ENCODE measurements around the gene PRKN. TPM values are rescaled to one million over a fixed set of nuclear protein-coding genes. Genes with fewer than 3 reads are reported as not detected.

Gene PRKN
- total and polyA plus RNA-seq, 2 donors (not counting 1 experiment from before 2014, with no cell fraction given) = 0.43 to 4.6 TPM

DNA sequence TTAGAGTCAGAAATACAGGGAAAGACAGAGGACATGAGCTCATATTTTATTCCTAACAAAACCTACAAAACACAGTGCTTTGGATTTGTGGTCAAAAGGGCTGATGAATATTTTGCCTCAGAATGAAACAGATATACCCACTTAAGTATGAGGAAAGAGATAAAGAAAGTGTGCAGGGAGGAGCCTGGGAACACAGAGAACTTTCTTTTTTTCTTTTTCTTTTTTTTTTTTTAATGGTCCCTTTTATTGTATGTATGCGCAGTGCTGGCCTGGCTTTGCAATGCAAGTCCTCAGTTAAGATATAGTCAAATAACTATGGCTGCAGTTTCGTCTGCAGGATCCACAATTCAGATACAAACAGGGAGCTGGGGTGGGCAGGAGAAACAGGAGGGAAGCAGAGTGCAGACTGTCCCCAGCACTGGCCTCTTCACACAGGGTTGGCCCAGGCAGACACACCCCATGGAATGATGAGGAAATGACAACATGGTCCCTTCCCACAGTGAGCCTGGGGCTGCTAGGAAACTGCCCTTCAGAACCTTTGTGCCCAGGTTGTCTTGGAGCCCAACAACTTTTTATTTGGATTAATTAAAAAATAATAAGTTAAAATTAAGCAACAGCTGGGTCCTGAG lies 823.9 kb downstream of the PRKN start:
- H3K4me1 ChIP-seq (ENCODE audit: control insufficient read depth, extremely low read depth, insufficient read depth, low read length) = no peaks in the 10 kb centered on the region
- no peaks in the 10 kb centered on the region for H3K79me2 ChIP-seq (ENCODE audit: control insufficient read depth, insufficient read depth, low read length)
- TF ChIP-seq, protein P1, sequence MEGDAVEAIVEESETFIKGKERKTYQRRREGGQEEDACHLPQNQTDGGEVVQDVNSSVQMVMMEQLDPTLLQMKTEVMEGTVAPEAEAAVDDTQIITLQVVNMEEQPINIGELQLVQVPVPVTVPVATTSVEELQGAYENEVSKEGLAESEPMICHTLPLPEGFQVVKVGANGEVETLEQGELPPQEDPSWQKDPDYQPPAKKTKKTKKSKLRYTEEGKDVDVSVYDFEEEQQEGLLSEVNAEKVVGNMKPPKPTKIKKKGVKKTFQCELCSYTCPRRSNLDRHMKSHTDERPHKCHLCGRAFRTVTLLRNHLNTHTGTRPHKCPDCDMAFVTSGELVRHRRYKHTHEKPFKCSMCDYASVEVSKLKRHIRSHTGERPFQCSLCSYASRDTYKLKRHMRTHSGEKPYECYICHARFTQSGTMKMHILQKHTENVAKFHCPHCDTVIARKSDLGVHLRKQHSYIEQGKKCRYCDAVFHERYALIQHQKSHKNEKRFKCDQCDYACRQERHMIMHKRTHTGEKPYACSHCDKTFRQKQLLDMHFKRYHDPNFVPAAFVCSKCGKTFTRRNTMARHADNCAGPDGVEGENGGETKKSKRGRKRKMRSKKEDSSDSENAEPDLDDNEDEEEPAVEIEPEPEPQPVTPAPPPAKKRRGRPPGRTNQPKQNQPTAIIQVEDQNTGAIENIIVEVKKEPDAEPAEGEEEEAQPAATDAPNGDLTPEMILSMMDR (conservative IDR thresholded peaks at IDR 0.05 in 1 of 2, IDR thresholded peaks at IDR 0.05 in 1 of 2; ENCODE audit: low read depth in 1 of 2, low read length in 2 of 2) = no peak
- no peak for TF ChIP-seq EZH2 (IDR thresholded peaks at IDR 0.05; ENCODE audit: low read length, missing control alignments)
- no peak overlapping the region for H3K27ac ChIP-seq (ENCODE audit: insufficient read depth, low read length)
- H4K20me1 ChIP-seq (ENCODE audit: control insufficient read depth, extremely low read depth, insufficient read depth, low read length) = no peaks in the 10 kb centered on the region
- no peaks in the 10 kb centered on the region for H3K36me3 ChIP-seq (ENCODE audit: control insufficient read depth, insufficient read depth, low read length)
- no peak overlapping the region for H3K9ac ChIP-seq (ENCODE audit: insufficient read depth, low read length)
- H3K4me3 ChIP-seq (replicated peaks in 1 of 4; ENCODE audit: control extremely low read depth in 1 of 4, insufficient read depth in 1 of 4, low read depth in 3 of 4, low read length in 4 of 4) = no peak overlapping the region
- no peaks in the 10 kb centered on the region for H3K9me3 ChIP-seq (ENCODE audit: control insufficient read depth, insufficient read depth, low read depth, low read length)
- no peak for DNase-seq (ENCODE audit: low read depth in 2 of 2)
- H3K4me2 ChIP-seq (ENCODE audit: extremely low read depth, insufficient read depth, low read length) = no peak overlapping the region
- H3K27me3 ChIP-seq (ENCODE audit: control insufficient read depth, insufficient read depth, low read length) = no peaks in the 10 kb centered on the region
- H2AFZ ChIP-seq (ENCODE audit: low read length) = no peak overlapping the region

DNA sequence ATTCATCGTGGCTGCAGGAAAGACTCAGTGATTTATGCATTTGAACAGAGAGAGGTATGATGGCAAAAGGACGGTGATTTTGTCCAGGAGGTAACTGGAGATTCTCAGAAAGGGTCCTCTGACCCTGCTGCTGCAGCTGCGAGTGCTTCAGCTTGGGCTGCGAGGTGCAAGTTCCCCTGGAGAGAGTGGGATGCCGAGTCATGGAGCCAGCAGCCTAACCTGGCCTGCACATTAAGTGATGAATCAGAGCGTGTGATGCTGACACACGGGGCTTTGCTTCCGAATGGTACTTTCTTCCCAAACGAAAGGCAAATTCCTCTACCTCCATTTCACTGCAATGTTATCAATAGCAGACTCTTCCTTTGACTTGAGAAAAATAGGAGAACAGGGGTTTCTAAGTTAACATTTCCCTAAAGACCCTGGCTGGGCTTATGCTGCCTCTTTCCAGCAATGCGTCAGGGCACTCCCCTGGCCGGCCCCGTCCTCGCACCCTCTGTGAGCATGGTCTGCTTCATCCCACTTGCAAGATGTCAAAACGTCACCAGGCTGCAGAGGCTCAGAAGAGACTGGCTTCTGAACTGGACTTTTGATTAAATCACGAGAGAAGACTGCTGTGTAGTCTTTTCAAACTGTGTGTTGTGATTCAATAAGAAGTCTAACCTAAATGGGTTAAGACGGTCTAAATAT lies 825.7 kb downstream of the PRKN start:
- H3K4me2 ChIP-seq (ENCODE audit: extremely low read depth, insufficient read depth, low read length) = no peak overlapping the region
- DNase-seq (ENCODE audit: low read depth in 2 of 2) = peak in 1 of 2 donors; percentile 11

GRCh38 chr6:161894436-161894835 lies 833.1 kb downstream of the PRKN start:
- Histone ChIP-seq H3K9ac (ENCODE audit: insufficient read depth, low read length) (no peak overlapping the region), H3K4me2 (ENCODE audit: extremely low read depth, insufficient read depth, low read length) (no peak overlapping the region), H3K79me2 (ENCODE audit: control insufficient read depth, insufficient read depth, low read length) (no peaks in the 10 kb centered on the region), H4K20me1 (ENCODE audit: control insufficient read depth, extremely low read depth, insufficient read depth, low read length) (no peaks in the 10 kb centered on the region), H3K36me3 (ENCODE audit: control insufficient read depth, insufficient read depth, low read length) (no peaks in the 10 kb centered on the region), H3K4me3 (replicated peaks in 1 of 4; ENCODE audit: control extremely low read depth in 1 of 4, insufficient read depth in 1 of 4, low read depth in 3 of 4, low read length in 4 of 4) (no peak overlapping the region), H3K27ac (ENCODE audit: insufficient read depth, low read length) (no peak overlapping the region), H3K4me1 (ENCODE audit: control insufficient read depth, extremely low read depth, insufficient read depth, low read length) (no peaks in the 10 kb centered on the region), H2AFZ (ENCODE audit: low read length) (no peak overlapping the region), H3K9me3 (ENCODE audit: control insufficient read depth, insufficient read depth, low read depth, low read length) (no peaks in the 10 kb centered on the region), H3K27me3 (ENCODE audit: control insufficient read depth, insufficient read depth, low read length) (no peaks in the 10 kb centered on the region)
- no peak for DNase-seq (ENCODE audit: low read depth in 2 of 2)
- TF ChIP-seq, protein P1 (conservative IDR thresholded peaks at IDR 0.05 in 1 of 2, IDR thresholded peaks at IDR 0.05 in 1 of 2; ENCODE audit: low read depth in 1 of 2, low read length in 2 of 2) = no peak
- no peak for TF ChIP-seq EZH2 (IDR thresholded peaks at IDR 0.05; ENCODE audit: low read length, missing control alignments)

More for the DNA sequence above, 825.7 kb downstream of the PRKN start:
- Histone ChIP-seq H4K20me1 (ENCODE audit: control insufficient read depth, extremely low read depth, insufficient read depth, low read length) (no peaks in the 10 kb centered on the region), H2AFZ (ENCODE audit: low read length) (no peak overlapping the region), H3K36me3 (ENCODE audit: control insufficient read depth, insufficient read depth, low read length) (no peaks in the 10 kb centered on the region), H3K9ac (ENCODE audit: insufficient read depth, low read length) (no peak overlapping the region), H3K9me3 (ENCODE audit: control insufficient read depth, insufficient read depth, low read depth, low read length) (no peaks in the 10 kb centered on the region), H3K4me1 (ENCODE audit: control insufficient read depth, extremely low read depth, insufficient read depth, low read length) (no peaks in the 10 kb centered on the region), H3K79me2 (ENCODE audit: control insufficient read depth, insufficient read depth, low read length) (no peaks in the 10 kb centered on the region), H3K4me3 (replicated peaks in 1 of 4; ENCODE audit: control extremely low read depth in 1 of 4, insufficient read depth in 1 of 4, low read depth in 3 of 4, low read length in 4 of 4) (no peak overlapping the region), H3K27ac (ENCODE audit: insufficient read depth, low read length) (no peak overlapping the region), H3K27me3 (ENCODE audit: control insufficient read depth, insufficient read depth, low read length) (no peaks in the 10 kb centered on the region)
- TF ChIP-seq, protein P1 (conservative IDR thresholded peaks at IDR 0.05 in 1 of 2, IDR thresholded peaks at IDR 0.05 in 1 of 2; ENCODE audit: low read depth in 1 of 2, low read length in 2 of 2) = no peak
- no peak for TF ChIP-seq EZH2 (IDR thresholded peaks at IDR 0.05; ENCODE audit: low read length, missing control alignments)

Measured in fibroblast of lung (primary cell).